AG04450 (cell line): ENCODE results near the gene RPS19BP1. TPM values are rescaled to one million over a fixed set of nuclear protein-coding genes. Genes with fewer than 3 reads are reported as not detected.

Experiments used
- CTCF ChIA-PET: fragments of 300-600, 350-600 bp; formaldehyde crosslinking; extraction: SDS; loops from one replicate; lab custom pipeline; 2022; ENCODE audit warnings: antibody characterized with exemption, inconsistent platforms; lab: Charles Lee
- POLR2A ChIA-PET: fragments of 350-600 bp; formaldehyde crosslinking; extraction: SDS; loops from one replicate; lab custom pipeline; 2021; ENCODE audit warnings: antibody characterized with exemption, inconsistent platforms; lab: Yijun Ruan, JAX
- DNase-seq: peaks from one replicate; pipeline ENCODE4 v3.0.0-alpha.2; 2011; ENCODE audit warnings: low read depth, low spot score
- H3K27ac ChIP-seq: one replicate; pipeline ENCODE4 v1.5.1; 2012; ENCODE audit warnings: low read depth, low read length, control low read depth
- H3K27me3 ChIP-seq: one replicate; pipeline ENCODE4 v1.6.0; 2012; ENCODE audit warnings: low read length; ENCODE audit not compliant: control insufficient read depth, insufficient read depth
- H3K4me3 ChIP-seq: 2 replicates; pipeline ENCODE4 v1.5.1; 2011; ENCODE audit warnings: mild to moderate bottlenecking, low read depth, low read length, control low read depth
- H3K9me3 ChIP-seq: 2 replicates; pipeline ENCODE4 v1.5.1; 2012; ENCODE audit warnings: low read length; ENCODE audit not compliant: control insufficient read depth, insufficient read depth
- CTCF ChIP-seq: IDR thresholded peaks from 2 replicates; pipeline ENCODE4 v1.5.1; 2011; ENCODE audit warnings: low read depth, low read length, control low read depth, inconsistent platforms
- polyA plus RNA-seq: library from polyadenylated mRNA; depleted of rRNA; stranded (reverse); fragments of >200 nt; gene quantifications from 2 replicates; pipeline ENCODE4 v1.2.3, GENCODE V29; 2011

Gene RPS19BP1
- polyA plus RNA-seq, 1 experiment = 50.8 TPM

- Histone ChIP-seq H3K27ac (no peak overlapping the region), H3K9me3 (no peaks in the 10 kb centered on the region; the same call in 1 of the 2 replicates), H3K4me3 (no peak overlapping the region), H3K27me3 (peaks cover 27% of the 10 kb centered on the region)
- no peak for DNase-seq
- ChIA-PET CTCF (no interaction called here), POLR2A (no interaction called here)
- no peak for TF ChIP-seq CTCF
Measured at GRCh38 chr22:39577900-39578299, 45.4 kb upstream of the RPS19BP1 start.

GRCh38 chr22:39577366-39577765 is 44.8 kb upstream of the RPS19BP1 start:
- DNase-seq = no peak
- TF ChIP-seq CTCF = no peak
- Histone ChIP-seq H3K27me3 (peaks cover 27% of the 10 kb centered on the region), H3K4me3 (no peak overlapping the region), H3K9me3 (no peaks in the 10 kb centered on the region; the same call in 1 of the 2 replicates), H3K27ac (no peak overlapping the region)
- ChIA-PET POLR2A (no interaction called here), CTCF (no interaction called here)

- Histone ChIP-seq H3K27ac (no peak overlapping the region), H3K27me3 (peaks cover 25% of the 10 kb centered on the region), H3K4me3 (no peak overlapping the region), H3K9me3 (no peaks in the 10 kb centered on the region; the same call in 1 of the 2 replicates)
- ChIA-PET POLR2A (no interaction called here), CTCF (interaction anchor here (0.6 to 1.5 kb wide), 3 partner anchors 41 to 1508 kb away, joined by 3 to 8 read pairs (median 3); no protein-coding TSS in a partner anchor)
- no peak for TF ChIP-seq CTCF
- DNase-seq = no peak
Measured at GRCh38 chr22:39576027-39576426, 43.5 kb upstream of the RPS19BP1 start.

GRCh38 chr22:39575552-39575825 is 42.9 kb upstream of the RPS19BP1 start:
- ChIA-PET CTCF (interaction anchor here (0.6 to 1.5 kb wide), 2 partner anchors 41 to 1508 kb away, joined by 3 read pairs; no protein-coding TSS in a partner anchor), POLR2A (no interaction called here)

More at GRCh38 chr22:39575552-39575825, 42.9 kb upstream of the RPS19BP1 start:
- no peak for TF ChIP-seq CTCF
- no peak overlapping the region for H3K27ac ChIP-seq
- H3K9me3 ChIP-seq = no peaks in the 10 kb centered on the region; the same call in 1 of the 2 replicates
- no peak for DNase-seq
- H3K4me3 ChIP-seq = no peak overlapping the region
- H3K27me3 ChIP-seq = peaks cover 23% of the 10 kb centered on the region
